ENCODE measurements around the gene P2RX6. TPM values are rescaled to one million over a fixed set of nuclear protein-coding genes. Genes with fewer than 3 reads are reported as not detected.

Gene P2RX6
- under 1 TPM; 0.14 to 0.69 TPM for total RNA-seq
- polyA plus RNA-seq (2013, experiment 1 of 2): 0.15 TPM
- polyA plus RNA-seq (2013, experiment 2 of 2): 0.76 TPM
- total RNA-seq: 0 to 1.9 (median 0.25) reads per million in 172 experiments

DNA sequence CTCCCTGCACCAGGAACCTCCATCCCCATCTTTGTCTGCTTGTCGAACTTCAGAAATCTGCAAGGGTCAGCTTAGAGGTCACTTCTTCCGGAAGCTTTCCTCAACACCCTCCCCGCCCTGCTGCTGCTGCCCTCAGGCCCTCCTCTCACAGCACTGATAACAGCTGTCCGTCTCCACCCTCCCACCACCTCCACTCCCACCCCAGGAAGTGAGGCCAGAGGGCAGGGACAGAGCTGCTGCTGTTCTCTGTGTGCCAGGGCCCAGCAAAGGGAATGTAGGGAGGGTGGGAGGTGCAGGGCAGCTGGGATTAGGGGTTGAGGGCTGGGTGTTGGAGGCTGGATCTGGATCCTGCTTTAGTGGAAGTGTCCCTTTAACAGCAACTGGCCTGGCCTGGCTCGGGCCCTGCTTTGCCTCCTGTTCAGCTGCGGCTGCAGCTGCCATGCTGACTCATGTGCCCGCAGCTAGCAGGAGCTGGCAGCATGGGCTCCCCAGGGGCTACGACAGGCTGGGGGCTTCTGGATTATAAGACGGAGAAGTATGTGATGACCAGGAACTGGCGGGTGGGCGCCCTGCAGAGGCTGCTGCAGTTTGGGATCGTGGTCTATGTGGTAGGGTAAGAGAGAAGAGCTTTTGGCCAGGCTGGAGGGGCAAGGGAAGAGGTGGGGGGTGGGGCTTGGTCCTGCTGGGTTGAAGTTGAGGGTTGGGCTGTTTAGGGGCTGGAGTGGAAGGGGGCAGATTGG, at the start of gene P2RX6:
TSS of gene P2RX6 (plus strand) at position 440 of the 740 bp plus-strand sequence. CDS start at position 450, 10 bp downstream.
- no peak for TF ChIP-seq CTCF (IDR thresholded peaks at IDR 0.05)
- ATAC-seq (ENCODE audit: poor library complexity): no peak
- no peaks in the 10 kb centered on the region for H3K9me3 Mint-ChIP-seq
- H3K4me3 Mint-ChIP-seq: peak within 1 kb of the TSS; percentile 86
- H3K4me1 Mint-ChIP-seq (ENCODE audit: low read depth): peaks cover 30% of the 10 kb centered on the region
- no peaks in the 10 kb centered on the region for H3K27me3 ChIP-seq (ENCODE audit: control insufficient read depth in 1 of 2, insufficient read depth in 2 of 2, low read length in 2 of 2)
- intact Hi-C loops (cut with DNase I, micrococcal nuclease): loop anchor here in 1 of 2 experiments (1.0 kb wide), 1 partner anchor 13 kb away; the partner anchor contains the start of gene THAP7
- POLR2A ChIA-PET: interaction anchor here (2.2 kb wide), 1 partner anchor 13 kb away, joined by 9 read pairs; the partner anchor contains the start of gene THAP7
- H3K27me3 Mint-ChIP-seq: no peaks in the 10 kb centered on the region
- H3K27ac ChIP-seq (ENCODE audit: low read depth in 1 of 2, low read length in 2 of 2): peak within 1 kb of the TSS; percentile 27 to 79
- no peaks in the 10 kb centered on the region for H3K9me3 ChIP-seq (ENCODE audit: control insufficient read depth in 1 of 2, insufficient read depth in 1 of 2, low read length in 2 of 2)
- H3K36me3 ChIP-seq (ENCODE audit: insufficient read depth, low read length): no peaks in the 10 kb centered on the region
- H3K36me3 Mint-ChIP-seq (ENCODE audit: low read depth): no peaks in the 10 kb centered on the region
- CTCF ChIA-PET: no interaction called here
- no peak for DNase-seq
- H3K4me1 ChIP-seq (ENCODE audit: insufficient read depth, low read length): peaks cover 26% of the 10 kb centered on the region
- peak within 1 kb of the TSS; percentile 59 for H3K4me3 ChIP-seq (ENCODE audit: low read length)
- H3K27ac Mint-ChIP-seq: peak within 1 kb of the TSS; percentile 81

DNA sequence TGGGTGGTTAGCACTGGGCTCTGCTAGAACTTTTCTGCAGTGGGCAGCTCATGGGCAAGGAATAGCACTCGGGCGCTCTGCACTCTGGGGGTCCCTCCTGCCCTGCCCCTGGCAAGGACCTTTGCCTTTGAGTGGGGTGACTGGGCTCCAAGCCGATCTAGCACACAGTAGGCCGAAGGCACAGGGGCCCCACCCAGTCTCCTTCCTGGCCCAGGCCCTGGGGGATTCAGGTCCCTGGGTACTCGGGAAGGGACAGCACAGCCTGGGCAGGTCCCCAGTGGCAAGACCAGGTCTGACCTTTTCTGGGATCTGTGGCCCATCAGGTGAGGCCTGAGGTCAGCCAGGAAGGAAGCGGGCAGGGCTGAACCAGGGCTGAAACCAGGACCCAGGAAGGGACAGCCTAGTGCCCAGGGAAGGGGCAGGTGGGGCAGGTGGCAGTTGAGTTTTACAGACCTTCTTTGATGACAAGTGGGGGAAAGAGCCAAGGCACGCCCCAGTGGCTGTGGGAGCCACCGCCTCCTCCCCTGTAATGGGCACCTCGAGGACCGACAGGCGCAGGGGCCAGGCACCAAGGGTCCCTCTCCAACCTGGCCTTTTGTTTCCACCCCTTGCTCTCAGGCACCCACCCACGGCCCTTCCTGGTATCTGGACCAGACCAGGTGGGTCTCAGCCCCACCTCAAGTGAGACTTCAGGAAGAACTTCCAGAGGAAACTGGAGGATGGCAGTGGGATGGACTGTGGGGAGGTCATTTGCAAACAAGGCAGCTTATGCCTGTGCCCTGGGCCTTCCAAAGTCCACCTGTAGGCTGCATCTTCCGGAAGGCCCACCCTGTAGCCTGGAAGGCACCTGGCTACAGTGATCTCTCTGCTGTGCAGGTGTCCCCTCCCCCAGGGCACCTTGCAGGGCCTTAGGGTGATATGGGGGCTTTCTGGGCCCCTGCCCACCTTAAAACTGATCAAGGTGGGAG, 48.8 kb upstream of the P2RX6 start:
- H3K4me1 ChIP-seq (ENCODE audit: insufficient read depth, low read length): peaks cover 24% of the 10 kb centered on the region
- CTCF ChIA-PET: no interaction called here
- H3K4me1 Mint-ChIP-seq (ENCODE audit: low read depth): peaks cover 11% of the 10 kb centered on the region
- DNase-seq (no peak), ATAC-seq (ENCODE audit: poor library complexity) (no peak)
- H3K27ac Mint-ChIP-seq: no peak overlapping the region
- peaks cover 17% of the 10 kb centered on the region for H3K27me3 Mint-ChIP-seq
- H3K36me3 ChIP-seq (ENCODE audit: insufficient read depth, low read length): no peaks in the 10 kb centered on the region
- intact Hi-C loops (cut with DNase I, micrococcal nuclease): no loop called here
- no peaks in the 10 kb centered on the region for H3K9me3 Mint-ChIP-seq
- no peak overlapping the region for H3K4me3 ChIP-seq (ENCODE audit: low read length)
- POLR2A ChIA-PET: no interaction called here
- H3K27me3 ChIP-seq (ENCODE audit: control insufficient read depth in 1 of 2, insufficient read depth in 2 of 2, low read length in 2 of 2): peaks cover 2 to 8% of the 10 kb centered on the region in 2 experiments
- peak overlapping the region; percentile 51 for H3K4me3 Mint-ChIP-seq
- H3K36me3 Mint-ChIP-seq (ENCODE audit: low read depth): no peaks in the 10 kb centered on the region
- no peak for TF ChIP-seq CTCF (IDR thresholded peaks at IDR 0.05)
- no peaks in the 10 kb centered on the region for H3K9me3 ChIP-seq (ENCODE audit: control insufficient read depth in 1 of 2, insufficient read depth in 1 of 2, low read length in 2 of 2)
- no peak overlapping the region for H3K27ac ChIP-seq (ENCODE audit: low read depth in 1 of 2, low read length in 2 of 2)

GRCh38 chr22:20966883-20967696, 47.9 kb upstream of the P2RX6 start, which contains the start of gene AIFM3:
TSS of gene AIFM3 (plus strand) at chr22:20967255. CDS start at chr22:20967945, 690 bp downstream.
- peaks cover 20% of the 10 kb centered on the region for H3K4me1 ChIP-seq (ENCODE audit: insufficient read depth, low read length)
- Mint-ChIP-seq H3K27me3 (peaks cover 11% of the 10 kb centered on the region), H3K4me3 (no peak within 1 kb of the TSS), H3K36me3 (ENCODE audit: low read depth) (no peaks in the 10 kb centered on the region), H3K4me1 (ENCODE audit: low read depth) (peaks cover 6% of the 10 kb centered on the region), H3K9me3 (no peaks in the 10 kb centered on the region), H3K27ac (no peak within 1 kb of the TSS)
- ChIA-PET POLR2A (no interaction called here), CTCF (no interaction called here)
- TF ChIP-seq CTCF (IDR thresholded peaks at IDR 0.05): no peak
- H3K36me3 ChIP-seq (ENCODE audit: insufficient read depth, low read length): no peaks in the 10 kb centered on the region
- intact Hi-C loops (cut with DNase I, micrococcal nuclease): no loop called here
- H3K27me3 ChIP-seq (ENCODE audit: control insufficient read depth in 1 of 2, insufficient read depth in 2 of 2, low read length in 2 of 2): peaks cover 2 to 8% of the 10 kb centered on the region in 2 experiments
- no peak within 1 kb of the TSS for H3K4me3 ChIP-seq (ENCODE audit: low read length)
- no peaks in the 10 kb centered on the region for H3K9me3 ChIP-seq (ENCODE audit: control insufficient read depth in 1 of 2, insufficient read depth in 1 of 2, low read length in 2 of 2)
- ATAC-seq (ENCODE audit: poor library complexity) (no peak), DNase-seq (no peak)
- no peak within 1 kb of the TSS for H3K27ac ChIP-seq (ENCODE audit: low read depth in 1 of 2, low read length in 2 of 2)
